HCEC 1CT (cell line): ENCODE measurements around the gene EEF2KMT.
"Not testable (repeated sequence)": the region's sequence is repeated elsewhere in the genome, so short reads cannot be mapped to it uniquely, and the experiment has no call there.

Experiments used
- DNase-seq: peaks from one replicate; pipeline ENCODE4 v3.0.0-alpha.2; 2017

The EEF2KMT gene, protein sequence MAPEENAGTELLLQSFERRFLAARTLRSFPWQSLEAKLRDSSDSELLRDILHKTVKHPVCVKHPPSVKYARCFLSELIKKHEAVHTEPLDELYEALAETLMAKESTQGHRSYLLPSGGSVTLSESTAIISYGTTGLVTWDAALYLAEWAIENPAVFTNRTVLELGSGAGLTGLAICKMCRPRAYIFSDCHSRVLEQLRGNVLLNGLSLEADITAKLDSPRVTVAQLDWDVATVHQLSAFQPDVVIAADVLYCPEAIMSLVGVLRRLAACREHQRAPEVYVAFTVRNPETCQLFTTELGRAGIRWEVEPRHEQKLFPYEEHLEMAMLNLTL

DNA sequence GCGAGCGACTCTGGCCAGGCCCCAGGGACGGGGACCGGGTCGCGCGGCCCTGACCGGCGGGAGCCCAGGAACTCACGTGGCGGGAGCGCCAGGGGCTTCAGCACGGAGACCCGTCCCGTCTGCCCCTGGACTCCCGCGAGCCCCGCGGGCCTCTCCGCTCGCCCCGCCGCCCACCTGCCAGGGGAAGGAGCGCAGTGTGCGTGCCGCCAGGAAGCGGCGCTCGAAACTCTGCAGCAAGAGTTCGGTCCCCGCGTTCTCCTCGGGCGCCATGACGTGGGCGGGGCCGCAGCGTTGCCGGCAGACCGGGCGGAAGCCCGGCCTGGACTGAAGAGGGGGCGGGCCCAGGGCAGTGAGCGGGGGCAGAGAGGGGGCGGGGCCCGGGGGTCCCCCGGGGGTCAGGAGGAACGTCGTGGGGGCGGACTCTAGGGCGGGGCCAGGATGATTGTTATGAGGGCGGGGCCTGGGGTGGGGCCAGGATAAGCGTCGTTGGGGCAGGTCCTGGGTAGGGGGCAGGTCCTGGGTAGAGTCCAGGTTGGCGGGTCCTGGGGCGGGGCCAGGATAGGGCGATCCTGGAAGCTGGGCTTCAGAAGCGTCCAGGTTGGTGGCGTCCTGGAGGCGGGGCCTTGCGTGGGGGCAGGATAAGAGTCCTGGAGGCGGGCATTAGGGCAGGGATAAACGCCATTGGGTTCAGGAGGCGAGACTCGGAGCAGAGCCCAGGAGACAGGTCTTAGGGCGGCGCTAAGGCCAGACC is at the start of gene EEF2KMT:
Gene EEF2KMT, minus strand, starts transcription at position 326 of the 751 bp plus-strand sequence. Its CDS starts 56 bp downstream, at position 270.
- DNase-seq = peak; percentile 99

DNA sequence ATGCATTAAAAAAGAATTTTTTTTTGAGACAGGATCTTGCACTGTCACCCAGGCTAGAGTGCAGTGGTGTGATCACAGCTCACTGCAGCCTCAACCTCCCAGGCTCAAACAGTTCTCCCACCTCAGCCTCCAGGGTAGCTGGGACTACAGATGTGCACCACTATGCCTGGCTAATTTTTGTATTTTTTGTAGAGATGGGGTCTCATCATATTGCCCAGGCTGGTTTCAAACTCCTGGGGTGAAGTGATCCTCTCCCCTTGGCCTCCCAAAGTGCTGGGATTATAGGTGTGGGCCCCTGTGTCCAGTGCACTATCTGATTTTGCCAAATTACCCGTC is 47.0 kb upstream of the EEF2KMT start:
- not testable (repeated sequence) for DNase-seq

DNA sequence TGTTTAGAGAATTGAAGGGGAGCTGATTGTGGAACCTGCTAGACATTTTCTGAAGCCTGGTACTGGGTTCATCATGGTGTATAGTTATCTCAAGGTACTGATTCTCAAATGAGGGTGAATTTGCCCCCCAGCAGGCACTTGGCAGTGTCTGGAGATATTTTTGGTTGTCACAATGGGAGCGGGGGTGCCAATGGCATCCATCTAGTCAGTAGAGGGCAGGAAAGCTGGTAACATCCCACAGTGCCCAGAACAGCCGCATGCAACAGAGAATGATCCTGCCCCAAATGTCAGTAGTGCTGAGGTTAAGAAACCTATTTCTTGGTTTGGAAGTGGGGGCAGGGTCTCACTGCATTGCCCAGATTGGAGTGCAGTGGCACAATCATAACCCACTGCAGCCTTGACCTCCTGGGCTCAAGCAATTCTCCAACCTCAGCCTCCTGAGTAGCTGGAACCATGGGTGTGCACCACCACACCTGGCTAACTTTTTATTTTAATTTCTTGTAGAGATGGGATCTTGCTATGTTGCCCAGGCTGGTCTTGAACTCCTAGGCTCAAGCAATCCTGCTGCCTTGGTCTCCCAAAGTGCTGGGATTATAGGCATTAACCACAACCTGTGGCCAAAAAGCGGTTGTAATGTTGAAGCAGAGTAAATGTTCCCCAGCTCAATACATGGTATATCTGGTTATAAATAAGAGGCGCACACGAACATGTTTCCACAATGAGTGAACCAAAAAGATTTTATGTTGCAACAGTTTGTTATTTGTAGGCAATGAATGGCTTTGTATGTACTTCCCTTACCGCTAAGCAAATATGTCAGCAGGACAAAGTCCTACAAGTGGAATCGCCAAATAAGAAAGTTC is 46.4 kb upstream of the EEF2KMT start:
- no peak for DNase-seq

DNA sequence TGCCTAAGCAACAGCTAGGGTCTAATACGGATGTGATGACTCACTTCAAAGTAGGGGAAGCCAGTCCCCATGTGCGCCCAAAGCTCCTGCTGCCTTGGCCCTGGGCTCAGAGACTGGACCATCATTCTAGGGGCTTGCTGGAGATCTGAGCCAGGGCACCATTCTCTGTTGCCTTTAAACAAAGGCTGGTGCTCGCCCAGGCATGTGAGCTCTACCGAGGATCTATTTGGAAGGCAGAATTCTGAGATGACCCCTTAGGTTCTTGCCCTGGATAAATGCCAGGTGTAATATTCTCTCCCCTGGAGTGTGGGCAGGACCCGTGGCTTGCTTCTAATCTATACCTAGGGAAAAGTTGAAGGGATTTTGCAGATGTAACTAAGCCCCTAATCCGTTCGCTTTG is 42.6 kb upstream of the EEF2KMT start:
- DNase-seq = not testable (repeated sequence)

DNA sequence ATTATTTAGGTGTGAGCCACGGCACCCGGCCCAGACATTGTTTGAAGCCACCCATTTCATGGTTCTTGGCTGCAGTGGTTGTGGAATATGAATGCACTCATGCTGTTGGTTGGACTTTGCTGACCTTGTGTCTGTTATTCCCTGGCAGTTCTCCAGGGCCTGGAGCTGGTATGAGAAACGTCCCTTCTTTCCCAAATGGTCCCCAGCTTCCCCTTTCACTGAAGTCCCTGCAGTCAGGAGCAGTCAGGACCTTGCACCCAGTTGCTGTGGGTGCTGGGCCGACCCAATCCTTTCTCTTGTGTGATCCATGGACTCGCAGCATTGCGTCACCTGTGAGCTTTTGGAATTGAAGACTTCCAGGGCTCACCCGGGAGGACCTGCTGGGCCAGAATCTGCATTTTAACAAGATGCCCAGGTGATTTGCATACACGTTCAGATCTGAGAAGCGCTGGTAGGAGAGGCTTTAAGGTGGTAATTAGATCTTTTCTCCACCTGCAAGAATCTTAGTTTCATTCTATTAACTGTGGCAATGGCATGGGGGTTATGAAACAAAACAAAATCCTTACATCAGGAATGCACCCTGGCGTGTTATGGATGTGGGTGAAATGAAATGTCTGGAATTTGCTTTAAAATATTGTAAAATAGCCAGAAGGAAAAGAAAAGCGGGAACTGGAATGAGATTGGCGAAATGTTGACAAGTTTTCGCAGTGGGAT is 37.3 kb upstream of the EEF2KMT start:
- not testable (repeated sequence) for DNase-seq

DNA sequence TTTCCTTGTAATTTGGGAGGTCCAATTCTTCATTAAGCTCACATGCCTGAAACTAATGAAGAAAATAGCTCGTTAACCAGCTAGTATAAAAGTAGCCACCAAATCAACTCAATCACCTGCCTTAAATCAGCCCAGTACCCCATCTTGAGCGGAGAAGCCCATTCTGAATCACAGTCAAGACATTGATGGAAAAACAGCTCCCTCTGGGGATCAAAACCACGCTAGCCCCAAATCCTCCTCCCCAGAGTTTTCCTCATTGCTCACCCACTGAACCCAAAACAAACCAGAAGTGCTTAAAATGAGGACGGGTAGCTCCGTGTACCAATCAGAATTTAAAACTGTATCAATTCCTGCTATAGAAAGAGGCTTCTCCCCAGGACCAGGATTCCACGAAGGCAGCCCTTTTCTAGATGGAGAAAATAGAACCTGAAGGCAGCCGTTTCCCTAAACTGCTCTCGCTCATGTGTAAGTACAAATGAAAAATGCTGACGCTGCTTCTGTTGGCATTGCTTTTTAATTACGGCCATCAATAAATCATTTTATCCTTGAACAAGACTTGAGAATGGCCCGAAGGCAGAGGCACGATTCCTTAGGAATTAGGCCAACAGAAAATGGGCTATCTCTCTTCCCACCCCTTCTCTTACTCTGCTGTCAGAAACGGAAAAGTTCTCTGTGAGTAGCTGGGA is 35.5 kb upstream of the EEF2KMT start:
- DNase-seq = not testable (repeated sequence)

DNA sequence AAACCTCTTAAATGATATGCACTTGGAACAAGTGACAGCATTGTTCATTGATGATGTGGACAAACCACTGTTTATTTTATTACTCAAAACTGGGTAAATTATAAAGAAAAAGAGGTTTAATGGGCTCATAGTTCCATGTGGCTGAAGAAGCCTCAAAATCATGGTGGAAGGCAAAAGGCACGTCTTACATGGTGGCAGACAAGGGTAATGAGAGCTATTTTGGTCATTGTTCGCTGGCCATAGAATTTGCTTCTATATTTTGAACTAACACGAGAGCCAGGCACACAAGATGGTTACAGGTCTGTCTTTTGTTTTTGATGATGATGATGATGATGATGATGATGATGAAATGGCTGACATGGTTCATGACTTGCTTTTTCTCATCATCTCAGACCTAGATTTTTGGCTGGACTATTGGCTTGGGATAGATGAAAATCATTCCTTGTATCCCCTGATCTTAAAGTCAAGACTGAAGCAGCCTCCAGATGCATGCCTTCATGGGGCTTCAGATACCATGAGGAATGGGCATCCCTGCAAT is 33.9 kb upstream of the EEF2KMT start:
- not testable (repeated sequence) for DNase-seq

DNA sequence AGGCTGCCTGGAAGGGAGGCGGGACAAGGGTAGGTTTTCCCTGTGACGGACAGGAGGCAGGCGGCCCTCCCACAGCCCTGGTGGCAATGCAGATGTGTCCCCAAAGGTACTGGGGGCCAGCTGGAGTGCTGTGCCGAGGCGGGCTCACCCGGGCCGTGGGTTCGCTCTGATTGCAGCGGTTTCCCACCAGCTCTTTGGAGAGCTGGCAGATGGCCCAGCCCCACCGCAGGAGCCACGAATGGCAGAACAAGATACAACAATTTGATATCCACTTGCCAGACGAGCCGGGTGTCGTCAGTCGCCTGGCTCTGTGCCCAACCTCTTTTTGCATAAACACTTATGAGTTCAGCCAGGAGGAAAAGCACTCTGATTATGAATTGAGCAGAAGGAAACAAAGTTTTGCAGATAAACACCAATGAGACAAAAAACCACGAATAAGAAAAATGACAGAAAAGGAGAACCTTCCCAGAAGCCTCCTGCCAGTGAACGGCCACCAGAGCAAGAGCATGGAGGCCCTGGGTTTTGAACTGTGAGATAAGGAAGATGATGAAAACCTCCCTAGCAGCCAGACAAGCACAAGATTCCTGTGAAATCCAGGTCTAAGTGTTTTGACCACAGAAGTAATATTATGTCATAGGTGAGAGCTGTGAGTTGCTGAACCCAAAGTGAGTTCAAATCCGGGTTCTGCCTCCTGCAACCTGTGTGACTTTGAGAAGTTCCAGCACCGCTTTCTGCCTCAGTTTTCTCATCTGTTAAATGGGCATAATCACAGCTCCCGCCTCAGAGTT is 19.9 kb upstream of the EEF2KMT start:
- not testable (repeated sequence) for DNase-seq

DNA sequence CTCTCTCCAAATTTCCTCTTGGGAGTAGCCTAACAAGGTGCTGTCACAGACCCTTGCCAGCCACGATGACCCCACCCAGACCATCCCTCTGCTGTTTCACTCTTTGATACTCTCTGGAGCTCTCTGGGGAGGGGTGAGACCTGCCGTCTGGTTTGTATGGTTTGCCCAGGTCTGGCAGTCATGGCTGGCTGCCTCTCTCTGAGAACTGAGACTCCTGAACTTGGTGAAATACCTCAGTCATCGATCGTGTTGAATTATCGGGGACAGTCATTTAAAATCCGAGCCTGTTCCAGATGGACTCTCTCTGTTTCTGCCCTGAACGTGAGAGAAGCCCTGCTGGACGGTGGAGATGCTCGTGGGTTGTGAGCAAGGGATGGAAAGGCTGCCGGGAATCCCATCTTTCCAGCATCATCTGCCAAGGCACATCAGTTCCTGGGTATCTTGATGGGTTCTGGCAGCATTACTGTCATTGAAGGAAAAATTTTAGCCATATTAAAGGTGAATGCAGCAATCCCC is 19.2 kb upstream of the EEF2KMT start:
- DNase-seq = not testable (repeated sequence)

DNA sequence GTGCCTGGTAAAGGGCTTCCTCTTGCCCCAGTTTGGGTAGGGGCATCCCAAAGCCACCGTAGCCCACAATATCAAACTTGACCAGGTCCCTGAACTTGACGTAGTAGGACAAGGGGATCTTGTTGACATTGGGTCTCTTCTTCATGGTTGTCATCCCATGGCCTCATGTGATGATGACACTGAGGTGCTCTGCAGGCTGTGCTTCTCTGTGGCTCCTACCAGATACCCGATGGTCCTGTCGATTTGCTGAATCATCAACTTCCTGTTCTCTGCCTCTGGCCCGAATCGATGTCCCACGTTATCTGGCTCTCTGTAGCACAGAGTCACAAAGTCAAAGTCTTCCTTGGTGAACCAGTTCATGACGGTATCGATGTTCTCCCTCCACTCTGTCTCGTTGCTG is 13.3 kb upstream of the EEF2KMT start:
- not testable (repeated sequence) for DNase-seq

DNA sequence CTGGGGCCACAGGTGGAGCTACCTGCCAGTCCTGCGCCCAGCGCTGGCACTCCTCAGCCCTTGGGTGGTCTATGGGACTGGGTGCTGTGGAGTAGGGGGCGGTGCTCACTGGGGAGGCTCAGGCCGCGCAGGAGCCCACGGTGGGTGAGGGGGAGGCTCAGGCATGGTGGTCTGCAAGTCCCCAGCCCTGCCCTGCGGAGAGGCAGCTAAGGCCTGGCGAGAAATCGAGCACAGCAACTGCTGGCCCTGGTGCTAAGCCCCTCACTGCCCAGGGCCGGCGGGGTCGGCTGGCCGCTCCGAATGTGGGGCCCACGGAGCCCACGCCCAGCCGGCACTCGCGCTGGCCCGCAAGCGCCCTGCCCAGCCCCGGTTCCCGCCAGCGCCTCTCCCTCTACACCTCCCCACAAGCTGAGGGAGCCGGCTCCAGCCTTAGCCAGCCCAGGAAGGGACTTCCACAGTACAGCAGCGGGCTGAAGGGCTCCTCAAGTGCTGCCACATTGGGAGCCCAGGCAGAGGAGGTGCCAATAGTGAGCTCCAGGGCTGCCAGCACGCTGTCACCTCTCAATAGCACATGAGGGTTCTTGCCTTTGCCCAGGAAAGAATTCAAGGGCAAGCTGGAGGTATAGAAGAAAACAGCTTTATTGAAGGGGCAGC is 11.0 kb upstream of the EEF2KMT start:
- no peak for DNase-seq

DNA sequence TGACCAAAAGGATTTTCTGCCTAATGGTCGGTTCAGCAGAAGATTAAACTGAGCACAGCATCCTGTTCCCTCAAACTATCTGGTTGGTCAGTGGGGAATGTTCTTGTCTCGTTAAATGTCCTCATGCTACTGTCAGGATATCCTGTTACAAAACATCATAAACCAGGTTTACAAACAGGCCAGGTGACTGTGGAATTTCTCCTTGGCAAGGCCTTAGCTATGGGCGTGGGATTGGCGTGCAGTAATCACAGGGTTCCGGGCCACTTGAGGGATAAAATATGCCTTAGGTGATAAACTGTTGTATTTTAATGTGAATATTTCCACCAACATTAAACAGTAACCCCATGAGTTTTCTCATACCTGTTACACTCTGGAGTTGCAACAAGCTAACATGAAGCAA is 7.4 kb upstream of the EEF2KMT start:
- not testable (repeated sequence) for DNase-seq

DNA sequence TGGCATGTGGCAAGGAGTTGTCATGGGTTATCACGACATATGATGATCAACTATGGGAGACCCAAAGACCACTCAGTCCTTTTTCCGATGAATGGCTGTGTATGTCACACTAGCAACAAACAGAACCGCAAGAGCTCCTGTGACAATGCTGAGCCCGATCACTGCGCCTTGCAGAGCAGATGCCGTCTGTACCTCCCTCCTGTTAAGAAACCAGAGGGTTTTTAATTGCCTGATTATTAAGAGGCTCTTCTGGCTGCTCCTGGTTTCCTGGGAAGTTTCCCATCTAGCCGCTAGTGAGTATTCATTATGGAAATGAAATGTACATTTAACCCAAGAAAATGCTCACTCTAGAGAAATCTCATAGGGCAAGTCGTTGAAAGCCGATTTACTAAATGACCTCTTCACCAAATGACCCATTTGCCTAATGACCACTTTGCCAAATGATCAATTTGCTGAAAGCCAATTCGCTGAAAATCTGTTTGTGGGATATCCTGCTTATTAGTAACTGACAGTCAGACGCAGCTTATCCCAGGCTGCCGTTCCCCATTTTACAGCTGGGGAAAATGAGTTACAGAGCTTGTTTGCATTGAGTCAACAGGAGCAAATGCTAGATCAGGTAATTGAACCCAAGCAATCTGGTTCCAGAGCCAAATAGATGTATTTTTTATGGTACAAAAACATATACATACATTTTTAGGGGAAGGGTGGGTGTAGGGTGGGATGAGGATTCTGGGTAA is 5.9 kb upstream of the EEF2KMT start:
- DNase-seq = not testable (repeated sequence)

DNA sequence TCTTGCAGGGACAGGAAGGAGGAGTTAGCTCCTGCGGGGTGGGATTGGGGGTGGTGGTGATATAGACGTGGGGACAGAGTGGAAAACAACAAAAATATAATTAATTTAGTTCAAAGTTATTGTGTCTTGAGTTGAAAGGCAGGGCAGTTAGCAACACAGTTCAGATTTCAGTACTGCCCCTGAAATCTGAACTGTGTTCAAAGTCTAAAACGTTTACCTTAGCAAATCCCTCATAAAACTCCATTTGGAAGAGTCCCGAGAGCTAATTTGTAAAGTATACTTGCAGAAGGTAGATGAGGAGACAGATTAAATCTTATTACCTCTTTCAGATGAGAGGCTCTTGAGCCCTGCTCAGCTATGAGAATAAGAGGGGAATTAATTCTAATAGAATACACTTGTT is 1.6 kb upstream of the EEF2KMT start:
- DNase-seq = not testable (repeated sequence)

DNA sequence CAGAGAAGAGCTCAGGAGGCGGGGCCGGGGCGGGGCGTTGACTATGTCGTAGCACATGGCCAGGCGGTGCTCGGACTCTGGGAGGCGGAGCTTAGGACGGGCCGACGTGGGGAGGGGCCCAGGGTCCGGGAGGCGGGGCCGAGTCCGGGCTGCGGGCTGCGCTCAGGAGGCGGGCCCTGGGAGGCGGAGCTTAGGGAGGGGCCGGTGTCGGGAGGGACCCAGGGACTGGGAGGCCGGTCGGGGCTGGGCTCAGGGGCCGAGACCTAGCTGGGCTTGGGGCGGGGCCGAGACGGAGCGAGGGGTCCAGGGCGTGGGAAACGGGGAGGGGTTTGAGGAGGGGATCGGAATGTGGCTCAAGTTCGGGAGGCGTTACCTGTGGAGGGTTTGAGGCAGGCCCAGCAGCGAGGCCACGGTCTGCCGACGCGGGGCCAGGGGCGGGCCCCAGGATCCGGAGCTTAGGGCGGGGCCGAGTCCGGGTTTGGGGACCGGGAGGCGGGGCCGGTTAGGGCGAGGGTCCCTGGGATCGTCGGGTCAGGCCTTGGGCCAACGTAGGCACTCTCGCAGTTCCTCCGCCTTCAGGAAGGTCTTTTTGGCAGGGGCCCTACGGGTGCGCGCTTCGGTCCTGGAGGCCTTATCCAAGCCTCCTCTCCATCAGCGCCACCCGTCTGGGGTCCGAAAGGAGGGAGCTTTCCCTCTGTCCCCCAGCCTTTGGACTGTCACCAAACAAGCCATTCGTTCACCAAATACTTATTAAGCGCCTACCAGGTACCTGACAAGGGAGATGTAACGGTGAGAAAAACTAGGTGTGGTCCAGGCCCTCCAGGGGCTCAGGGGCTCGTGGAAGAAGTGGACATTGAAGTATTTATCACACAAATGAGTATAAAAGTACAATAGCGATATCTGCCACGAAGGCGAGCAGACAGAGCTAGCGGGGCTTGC is 895 bp upstream of the EEF2KMT start:
- DNase-seq = peak; percentile 31

DNA sequence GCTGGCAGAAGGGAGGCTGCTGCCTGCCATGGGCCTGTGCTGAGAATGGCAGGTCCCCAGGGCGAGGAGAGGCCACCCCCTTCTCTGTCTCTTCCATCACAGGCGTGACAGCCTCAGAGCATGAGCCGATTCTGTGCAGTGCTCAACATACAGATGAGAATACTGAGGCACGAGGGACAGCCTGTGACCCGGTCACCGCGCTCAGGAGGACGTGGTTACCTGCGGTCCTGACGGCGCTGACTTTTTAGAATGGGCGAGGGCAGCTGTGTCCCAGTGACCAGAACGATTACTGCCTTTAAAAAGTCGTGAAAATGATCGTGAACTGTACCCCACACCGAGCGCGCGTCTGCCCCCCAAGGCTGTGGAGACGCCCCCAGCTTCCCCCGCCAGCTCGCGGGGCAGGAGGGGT is 530 bp downstream of the EEF2KMT start:
- not testable (repeated sequence) for DNase-seq

DNA sequence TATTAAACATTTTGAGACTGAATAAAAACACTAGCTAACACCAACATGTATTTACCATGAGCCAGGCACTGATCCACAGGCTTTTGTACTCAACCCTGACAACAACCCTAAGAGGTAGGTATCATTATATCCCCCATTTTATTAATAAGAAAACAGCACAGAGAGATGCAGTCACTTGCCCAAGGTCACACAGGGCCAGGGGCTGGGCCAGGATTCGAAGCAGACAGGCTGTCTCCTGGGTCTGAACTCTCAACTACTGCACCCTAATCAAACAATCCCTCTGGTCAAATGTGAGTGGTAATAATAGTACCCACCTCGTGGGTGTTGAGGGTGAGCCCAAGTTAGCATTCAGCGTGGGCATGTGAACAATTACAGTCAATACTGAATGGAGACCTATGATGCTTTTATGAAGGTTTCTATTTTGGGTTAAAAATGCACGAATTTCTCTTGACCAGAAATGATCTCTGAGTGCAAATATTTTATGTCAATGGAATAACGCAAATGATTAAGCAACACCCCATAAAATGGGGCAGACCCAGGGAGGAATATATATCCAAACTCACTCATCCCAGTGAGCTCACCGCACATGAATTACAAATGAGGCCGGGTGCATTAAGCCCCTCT is 1.0 kb downstream of the EEF2KMT start:
- DNase-seq = peak; percentile 7
